ENCODE data around the gene TK1. TPM values are rescaled to one million over a fixed set of nuclear protein-coding genes. Genes with fewer than 3 reads are reported as not detected.

Gene TK1
- total RNA-seq, 1 experiment from 2014 or later = 72.5 TPM

DNA sequence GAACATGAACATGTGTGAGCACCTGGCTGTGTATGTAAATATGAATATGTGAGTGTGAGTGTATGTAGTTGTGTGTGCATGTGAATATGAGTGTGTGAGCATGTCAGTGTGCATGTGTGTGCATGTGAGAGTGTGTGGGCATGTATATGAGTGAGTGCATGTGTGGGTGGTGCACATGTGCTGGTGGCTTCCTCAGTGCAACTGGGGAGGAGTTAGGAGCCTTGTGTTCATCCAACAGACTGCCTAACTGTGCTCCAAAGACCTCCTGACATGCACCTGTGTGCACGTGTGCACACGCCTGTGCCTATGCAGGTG is 46.0 kb upstream of the TK1 start:
- H3K27ac Mint-ChIP-seq = no peak overlapping the region
- no peaks in the 10 kb centered on the region for H3K9me3 Mint-ChIP-seq
- H3K27me3 Mint-ChIP-seq (ENCODE audit: low read depth) = peaks cover 32% of the 10 kb centered on the region
- POLR2A ChIA-PET = no interaction called here
- H3K36me3 Mint-ChIP-seq = no peaks in the 10 kb centered on the region
- DNase-seq (ENCODE audit: low spot score) (no peak), ATAC-seq (no peak)
- peaks cover 4% of the 10 kb centered on the region; the same call in 1 of the 2 replicates for H3K4me1 Mint-ChIP-seq
- H3K4me3 Mint-ChIP-seq = peak overlapping the region; percentile 38
- TF ChIP-seq E2F4 (CRISPR knock-in tag; IDR thresholded peaks at IDR 0.05; ENCODE audit: borderline replicate concordance, low read depth) (no peak), MYBL2 (CRISPR knock-in tag; IDR thresholded peaks at IDR 0.05) (no peak), TP53 (CRISPR knock-in tag; IDR thresholded peaks at IDR 0.05) (no peak), SOX15 (CRISPR knock-in tag; IDR thresholded peaks at IDR 0.05) (no peak), HMGXB4 (CRISPR knock-in tag; IDR thresholded peaks at IDR 0.05) (no peak), ZSCAN18 (CRISPR knock-in tag; IDR thresholded peaks at IDR 0.05) (no peak)
- CTCF ChIA-PET = interaction anchor here (0.6 to 1.5 kb wide), 3 partner anchors 16 to 367 kb away, joined by 3 to 6 read pairs (median 5); no protein-coding TSS in a partner anchor

DNA sequence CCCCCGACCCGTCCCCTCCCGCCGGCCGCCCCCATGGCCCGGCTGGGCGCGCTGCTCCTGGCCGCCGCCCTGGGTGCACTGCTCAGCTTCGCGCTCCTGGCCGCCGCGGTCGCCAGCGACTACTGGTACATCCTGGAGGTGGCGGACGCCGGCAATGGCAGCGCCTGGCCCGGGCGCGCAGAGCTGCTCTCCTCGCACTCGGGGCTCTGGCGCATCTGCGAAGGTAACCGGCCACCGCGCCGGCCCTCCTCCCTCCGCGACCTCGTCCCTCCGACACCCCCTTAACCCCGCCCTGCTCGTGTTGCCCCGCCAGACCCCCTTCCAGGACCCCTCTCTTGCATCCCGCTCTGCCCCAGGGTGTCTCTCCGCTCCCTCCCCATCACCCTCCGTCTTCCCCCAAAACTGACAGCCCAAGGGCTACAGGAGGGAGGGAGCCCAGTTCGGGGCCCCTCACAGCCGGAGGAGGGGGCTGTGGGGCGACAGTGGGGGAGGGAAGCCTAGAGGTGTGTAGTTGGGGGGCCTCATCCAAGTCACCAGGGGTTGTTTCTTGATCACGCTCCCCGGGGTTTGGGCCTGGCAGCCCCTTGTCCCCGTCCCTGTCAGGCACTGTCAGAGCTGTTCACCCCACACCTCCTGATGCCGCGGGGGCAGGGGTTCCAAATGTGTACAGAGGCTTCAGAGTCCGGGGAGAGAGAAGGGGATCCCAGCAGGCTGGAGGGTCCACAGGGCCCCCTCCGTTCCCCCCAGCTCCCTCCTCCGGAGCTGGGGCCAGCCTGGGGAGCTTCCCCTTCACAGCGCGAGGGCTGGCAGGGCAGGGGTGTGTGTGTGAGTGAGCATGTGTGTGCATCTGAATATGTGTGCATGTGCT is 45.4 kb upstream of the TK1 start:
- H3K4me3 Mint-ChIP-seq = peak overlapping the region; percentile 70
- ATAC-seq (peak; percentile 74), DNase-seq (ENCODE audit: low spot score) (peak; percentile 68)
- POLR2A ChIA-PET = no interaction called here
- H3K9me3 Mint-ChIP-seq = no peaks in the 10 kb centered on the region
- peaks cover 4% of the 10 kb centered on the region; the same call in 1 of the 2 replicates for H3K4me1 Mint-ChIP-seq
- no peak overlapping the region for H3K27ac Mint-ChIP-seq
- H3K27me3 Mint-ChIP-seq (ENCODE audit: low read depth) = peaks cover 32% of the 10 kb centered on the region
- CTCF ChIA-PET = interaction anchor here (1.2 to 1.5 kb wide), 4 partner anchors 16 to 147 kb away, joined by 3 to 22 read pairs (median 5); no protein-coding TSS in a partner anchor
- no peaks in the 10 kb centered on the region for H3K36me3 Mint-ChIP-seq
- TF ChIP-seq ZNF512 (CRISPR knock-in tag; IDR thresholded peaks at IDR 0.05; ENCODE audit: borderline replicate concordance) (no peak), STAT6 (CRISPR knock-in tag; conservative IDR thresholded peaks at IDR 0.05; ENCODE audit: low read depth) (no peak), ZMAT4 (CRISPR knock-in tag; IDR thresholded peaks at IDR 0.05) (no peak), SP1 (CRISPR knock-in tag; conservative IDR thresholded peaks at IDR 0.05) (no peak), CREB1 (CRISPR knock-in tag; IDR thresholded peaks at IDR 0.05) (no peak), ZNF281 (CRISPR knock-in tag; IDR thresholded peaks at IDR 0.05) (no peak), JAZF1 (CRISPR knock-in tag; IDR thresholded peaks at IDR 0.05) (no peak)
- TF ChIP-seq, protein P1, sequence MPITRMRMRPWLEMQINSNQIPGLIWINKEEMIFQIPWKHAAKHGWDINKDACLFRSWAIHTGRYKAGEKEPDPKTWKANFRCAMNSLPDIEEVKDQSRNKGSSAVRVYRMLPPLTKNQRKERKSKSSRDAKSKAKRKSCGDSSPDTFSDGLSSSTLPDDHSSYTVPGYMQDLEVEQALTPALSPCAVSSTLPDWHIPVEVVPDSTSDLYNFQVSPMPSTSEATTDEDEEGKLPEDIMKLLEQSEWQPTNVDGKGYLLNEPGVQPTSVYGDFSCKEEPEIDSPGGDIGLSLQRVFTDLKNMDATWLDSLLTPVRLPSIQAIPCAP (CRISPR knock-in tag; IDR thresholded peaks at IDR 0.05) = no peak
- TF ChIP-seq, protein P2, sequence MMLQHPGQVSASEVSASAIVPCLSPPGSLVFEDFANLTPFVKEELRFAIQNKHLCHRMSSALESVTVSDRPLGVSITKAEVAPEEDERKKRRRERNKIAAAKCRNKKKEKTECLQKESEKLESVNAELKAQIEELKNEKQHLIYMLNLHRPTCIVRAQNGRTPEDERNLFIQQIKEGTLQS (CRISPR knock-in tag; conservative IDR thresholded peaks at IDR 0.05) = no peak
- TF ChIP-seq, protein P3, sequence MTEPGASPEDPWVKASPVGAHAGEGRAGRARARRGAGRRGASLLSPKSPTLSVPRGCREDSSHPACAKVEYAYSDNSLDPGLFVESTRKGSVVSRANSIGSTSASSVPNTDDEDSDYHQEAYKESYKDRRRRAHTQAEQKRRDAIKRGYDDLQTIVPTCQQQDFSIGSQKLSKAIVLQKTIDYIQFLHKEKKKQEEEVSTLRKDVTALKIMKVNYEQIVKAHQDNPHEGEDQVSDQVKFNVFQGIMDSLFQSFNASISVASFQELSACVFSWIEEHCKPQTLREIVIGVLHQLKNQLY (CRISPR knock-in tag; IDR thresholded peaks at IDR 0.05) = no peak

Data from WTC11 (cell line).